ENCODE results near the gene GLB1L. TPM values are rescaled to one million over a fixed set of nuclear protein-coding genes. Genes with fewer than 3 reads are reported as not detected.
A peak's percentile ranks its signal among the peaks of the same experiment; 100 is the strongest.

The GLB1L gene
- total RNA-seq, 3 donors from 2014 or later, result 10.2 to 15.7 (median 11.8) TPM

DNA sequence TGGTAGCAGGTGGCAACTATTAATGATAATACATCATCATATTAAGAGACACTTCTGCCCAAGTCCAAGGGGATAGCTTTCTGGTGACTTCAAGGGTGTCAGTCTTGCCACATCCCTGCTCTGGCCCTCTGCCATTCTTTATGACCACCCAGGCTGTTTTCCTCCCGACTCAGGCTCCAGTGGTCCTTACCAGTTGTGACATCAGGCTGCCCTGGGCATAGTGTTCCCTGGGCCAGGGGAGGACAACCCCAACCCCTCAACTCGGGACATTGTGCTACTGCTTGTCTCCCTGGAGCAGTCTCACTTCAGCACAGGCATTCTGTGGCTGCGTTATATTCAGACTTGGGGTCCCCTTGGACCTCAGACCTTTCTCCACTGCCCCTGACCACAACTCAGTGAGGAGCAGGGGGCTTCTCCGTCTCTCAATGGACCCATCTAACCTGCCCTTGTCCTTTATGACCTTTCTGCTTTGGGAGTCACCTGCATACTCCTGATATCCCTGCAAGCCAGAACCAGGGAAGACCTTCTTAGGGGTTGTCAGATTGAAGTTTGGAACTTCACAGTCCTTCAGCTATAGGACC lies 46.8 kb upstream of the GLB1L start:
- Histone ChIP-seq H3K27ac (no peak overlapping the region), H3K36me3 (no peaks in the 10 kb centered on the region), H3K4me1 (peaks cover 4 to 11% of the 10 kb centered on the region in 2 donors), H3K27me3 (no peaks in the 10 kb centered on the region), H3K4me3 (no peak overlapping the region), H3K9me3 (no peaks in the 10 kb centered on the region)
- DNase-seq (ENCODE audit: low spot score in 2 of 2), result no peak
- TF ChIP-seq POLR2AphosphoS5 (IDR thresholded peaks at IDR 0.05) (no peak), POLR2A (IDR thresholded peaks at IDR 0.05) (no peak)
- TF ChIP-seq, protein P1, sequence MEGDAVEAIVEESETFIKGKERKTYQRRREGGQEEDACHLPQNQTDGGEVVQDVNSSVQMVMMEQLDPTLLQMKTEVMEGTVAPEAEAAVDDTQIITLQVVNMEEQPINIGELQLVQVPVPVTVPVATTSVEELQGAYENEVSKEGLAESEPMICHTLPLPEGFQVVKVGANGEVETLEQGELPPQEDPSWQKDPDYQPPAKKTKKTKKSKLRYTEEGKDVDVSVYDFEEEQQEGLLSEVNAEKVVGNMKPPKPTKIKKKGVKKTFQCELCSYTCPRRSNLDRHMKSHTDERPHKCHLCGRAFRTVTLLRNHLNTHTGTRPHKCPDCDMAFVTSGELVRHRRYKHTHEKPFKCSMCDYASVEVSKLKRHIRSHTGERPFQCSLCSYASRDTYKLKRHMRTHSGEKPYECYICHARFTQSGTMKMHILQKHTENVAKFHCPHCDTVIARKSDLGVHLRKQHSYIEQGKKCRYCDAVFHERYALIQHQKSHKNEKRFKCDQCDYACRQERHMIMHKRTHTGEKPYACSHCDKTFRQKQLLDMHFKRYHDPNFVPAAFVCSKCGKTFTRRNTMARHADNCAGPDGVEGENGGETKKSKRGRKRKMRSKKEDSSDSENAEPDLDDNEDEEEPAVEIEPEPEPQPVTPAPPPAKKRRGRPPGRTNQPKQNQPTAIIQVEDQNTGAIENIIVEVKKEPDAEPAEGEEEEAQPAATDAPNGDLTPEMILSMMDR (IDR thresholded peaks at IDR 0.05), result no peak
- intact Hi-C loops (cut with DNase I; ENCODE audit: low total_unique reads), result no loop called here

- TF ChIP-seq POLR2A (IDR thresholded peaks at IDR 0.05), result no peak
- TF ChIP-seq, protein P1 (IDR thresholded peaks at IDR 0.05), result no peak
- no peak for TF ChIP-seq POLR2AphosphoS5 (IDR thresholded peaks at IDR 0.05)
- intact Hi-C loops (cut with DNase I; ENCODE audit: low total_unique reads), result no loop called here
- H3K36me3 ChIP-seq, result no peaks in the 10 kb centered on the region
- H3K4me1 ChIP-seq, result peaks cover 4 to 12% of the 10 kb centered on the region in 2 donors
- H3K27ac ChIP-seq, result peak overlapping the region in 1 of 2 donors; percentile 92
- no peak for DNase-seq (ENCODE audit: low spot score in 2 of 2)
- H3K27me3 ChIP-seq, result no peaks in the 10 kb centered on the region
- no peaks in the 10 kb centered on the region for H3K9me3 ChIP-seq
- H3K4me3 ChIP-seq, result no peak overlapping the region
Observed at GRCh38 chr2:219291394-219291793, 46.1 kb upstream of the GLB1L start.

DNA sequence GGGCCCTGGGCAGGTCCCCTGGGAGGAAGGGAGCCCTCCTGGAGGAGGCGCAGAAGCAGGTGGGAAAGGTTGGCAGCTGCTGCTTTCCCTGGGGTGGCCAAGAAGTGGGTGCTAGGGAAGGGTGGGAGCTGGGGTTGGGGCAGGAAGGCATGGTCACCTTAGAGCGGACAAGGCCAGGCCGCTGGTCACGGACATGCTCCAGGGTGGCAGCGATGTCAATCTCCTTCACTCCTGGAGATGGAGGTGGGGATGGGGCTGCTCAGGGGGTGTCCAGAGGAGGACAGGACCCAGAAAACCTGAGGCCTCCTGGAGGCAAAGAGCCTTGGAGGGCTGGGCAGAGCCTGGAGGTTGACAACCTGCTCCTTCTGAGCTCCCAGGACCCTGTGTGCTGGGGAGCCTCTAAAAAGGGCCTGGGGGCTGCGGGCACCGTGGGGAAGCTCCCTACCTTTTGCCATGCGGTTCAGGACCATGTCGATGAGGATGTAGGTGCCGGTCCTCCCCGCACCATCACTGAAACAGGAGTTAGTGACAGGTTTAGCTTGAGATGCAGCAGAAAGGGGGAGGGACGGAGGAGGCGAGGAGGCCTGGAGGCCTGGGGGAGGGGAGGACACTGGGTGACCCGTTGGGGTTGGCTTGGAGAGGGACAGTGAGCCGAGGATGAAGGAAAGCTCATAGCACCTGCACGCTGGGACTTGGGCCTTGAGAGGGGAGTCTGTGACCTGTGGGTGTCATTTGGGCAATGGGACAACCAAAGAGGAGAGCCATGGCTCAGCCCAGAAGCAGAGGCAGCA lies 45.3 kb upstream of the GLB1L start:
- intact Hi-C loops (cut with DNase I; ENCODE audit: low total_unique reads), result no loop called here
- Histone ChIP-seq H3K4me3 (no peak overlapping the region), H3K9me3 (no peaks in the 10 kb centered on the region), H3K27ac (peak overlapping the region; percentile 74 to 92), H3K27me3 (no peaks in the 10 kb centered on the region), H3K4me1 (peaks cover 4 to 13% of the 10 kb centered on the region in 2 donors), H3K36me3 (no peaks in the 10 kb centered on the region)
- TF ChIP-seq, protein P1 (IDR thresholded peaks at IDR 0.05), result no peak
- TF ChIP-seq POLR2AphosphoS5 (IDR thresholded peaks at IDR 0.05) (no peak), POLR2A (IDR thresholded peaks at IDR 0.05) (no peak)
- DNase-seq (ENCODE audit: low spot score in 2 of 2), result no peak

- peak overlapping the region; percentile 74 to 92 for H3K27ac ChIP-seq
- DNase-seq (ENCODE audit: low spot score in 2 of 2), result peak in 1 of 2 donors; percentile 67
- H3K4me1 ChIP-seq, result peaks cover 8 to 13% of the 10 kb centered on the region in 2 donors
Observed at GRCh38 chr2:219289537-219290361, 44.5 kb upstream of the GLB1L start.

More at GRCh38 chr2:219289537-219290361, 44.5 kb upstream of the GLB1L start:
- no peaks in the 10 kb centered on the region for H3K27me3 ChIP-seq
- H3K4me3 ChIP-seq, result no peak overlapping the region
- no peaks in the 10 kb centered on the region for H3K36me3 ChIP-seq
- peak in 1 of 3 donors; percentile 42 for TF ChIP-seq POLR2AphosphoS5 (IDR thresholded peaks at IDR 0.05)
- TF ChIP-seq, protein P1 (IDR thresholded peaks at IDR 0.05), result no peak
- no peaks in the 10 kb centered on the region for H3K9me3 ChIP-seq
- intact Hi-C loops (cut with DNase I; ENCODE audit: low total_unique reads), result no loop called here
